H1 (cell line): ENCODE measurements around the gene AHI1. TPM values are rescaled to one million over a fixed set of nuclear protein-coding genes. Genes with fewer than 3 reads are reported as not detected.

Source experiments
- CTCF ChIA-PET: fragments of 300-600 bp; sonication (Branson Sonifier 250); formaldehyde crosslinking; loops from one replicate; lab custom pipeline; 2021; ENCODE audit not compliant: partially characterized antibody; lab: Charles Lee
- POLR2A ChIA-PET: fragments of 300-600 bp; sonication (Branson Sonifier 250); formaldehyde crosslinking; loops from one replicate; lab custom pipeline; 2021; ENCODE audit warnings: inconsistent platforms; ENCODE audit not compliant: partially characterized antibody; lab: Charles Lee
- DNase-seq, 2 experiments: peaks; one replicate each; pipeline versions ENCODE4 v3.0.0 to v3.0.0-alpha.2; 2010 to 2022; ENCODE audit warnings: low spot score in 2 of 2, low read depth in 1 of 2, mixed read lengths in 1 of 2
- FAIRE-seq: peaks from 2 replicates; lab custom pipeline; 2011; peaks lifted over from hg19 to GRCh38; lab: Jason Lieb, UNC
- H2AFZ ChIP-seq: 2 replicates; pipeline ENCODE4 v1.8.1; 2012; ENCODE audit warnings: low read length, inconsistent platforms
- H2AK5ac ChIP-seq: 2 replicates; pipeline ENCODE4 v1.6.1; 2013; ENCODE audit warnings: low read depth, low read length
- H2BK120ac ChIP-seq: replicated peaks from 2 replicates; pipeline ENCODE3; 2013; ENCODE audit warnings: low read depth, low read length, inconsistent platforms
- H2BK12ac ChIP-seq: 2 replicates; pipeline ENCODE4 v1.6.1; 2013; ENCODE audit warnings: low read depth, low read length
- H2BK15ac ChIP-seq: 2 replicates; pipeline ENCODE4 v1.6.1; 2013; ENCODE audit warnings: low read length
- H2BK20ac ChIP-seq: 2 replicates; pipeline ENCODE4 v1.6.1; 2013; ENCODE audit warnings: low read length
- H2BK5ac ChIP-seq: 2 replicates; pipeline ENCODE4 v1.6.1; 2013; ENCODE audit warnings: low read depth, low read length
- H3K14ac ChIP-seq: 2 replicates; pipeline ENCODE4 v1.6.1; 2013; ENCODE audit warnings: inconsistent platforms; ENCODE audit not compliant: insufficient read length
- H3K18ac ChIP-seq: 2 replicates; pipeline ENCODE4 v1.6.1; 2013; ENCODE audit warnings: low read length; ENCODE audit errors: extremely low read depth
- H3K23ac ChIP-seq: 2 replicates; pipeline ENCODE4 v1.6.1; 2013; ENCODE audit warnings: inconsistent platforms; ENCODE audit not compliant: insufficient read length
- H3K23me2 ChIP-seq: 2 replicates; pipeline ENCODE4 v1.6.1; 2013; ENCODE audit warnings: low read depth, low read length
- H3K27ac ChIP-seq: 2 replicates; pipeline ENCODE4 v1.6.1; 2011; ENCODE audit warnings: low read depth, low read length, inconsistent platforms
- H3K27me3 ChIP-seq, 4 experiments: replicated peaks in 1 of 4; 1 replicate in 1 of 4; 2 replicates in 3 of 4; pipeline versions ENCODE4 v1.6.1 to v1.8.1; 2011 to 2013; ENCODE audit warnings: low read length in 3 of 4, mild to moderate bottlenecking in 3 of 4, inconsistent platforms in 2 of 4, mixed read lengths in 2 of 4, moderate library complexity in 1 of 4; ENCODE audit not compliant: control insufficient read depth in 3 of 4, insufficient read depth in 3 of 4; ENCODE audit errors: extremely low read depth in 1 of 4
- H3K36me3 ChIP-seq, 4 experiments: 2 replicates each; pipeline versions ENCODE4 v1.6.1 to v1.8.1; 2011 to 2013; ENCODE audit warnings: mild to moderate bottlenecking in 4 of 4, low read length in 3 of 4, moderate library complexity in 2 of 4, control low read depth in 1 of 4, inconsistent platforms in 1 of 4; ENCODE audit not compliant: insufficient read depth in 4 of 4, control insufficient read depth in 2 of 4
- H3K4ac ChIP-seq: replicated peaks from 2 replicates; pipeline ENCODE3; 2013; ENCODE audit warnings: low read length, low read depth, mixed read lengths, inconsistent platforms; ENCODE audit not compliant: insufficient read length
- H3K4me1 ChIP-seq, 4 experiments: replicated peaks in 1 of 4; 1 replicate in 1 of 4; 2 replicates in 3 of 4; pipeline versions ENCODE4 v1.6.1 to v1.8.1; 2011 to 2013; ENCODE audit warnings: low read length in 3 of 4, inconsistent platforms in 2 of 4, mixed read lengths in 1 of 4; ENCODE audit not compliant: insufficient read depth in 4 of 4, control insufficient read depth in 3 of 4
- H3K4me2 ChIP-seq, 2 experiments: 2 replicates each; pipeline versions ENCODE4 v1.6.1 to v1.8.1; 2011 to 2013; ENCODE audit warnings: low read depth in 2 of 2, low read length in 2 of 2, control low read depth in 1 of 2, inconsistent platforms in 1 of 2, mild to moderate bottlenecking in 1 of 2; ENCODE audit not compliant: insufficient read depth in 1 of 2
- H3K4me3 ChIP-seq, 4 experiments: fragments of 200-600, 300-600 bp in 1 of 4; sonication (generic), shearing (Covaris generic), sonication (Bioruptor Twin) in 1 of 4; 2 replicates each; pipeline versions ENCODE4 v1.5.1 to v1.8.1; 2011 to 2016; ENCODE audit warnings: low read length in 4 of 4, low read depth in 3 of 4, control low read depth in 2 of 4, inconsistent platforms in 2 of 4, mild to moderate bottlenecking in 2 of 4, mixed read lengths in 1 of 4, moderate library complexity in 1 of 4; ENCODE audit not compliant: insufficient read depth in 2 of 4; ENCODE audit errors: extremely low read depth in 1 of 4
- H3K56ac ChIP-seq: replicated peaks from 2 replicates; pipeline ENCODE3; 2013; ENCODE audit warnings: low read depth, mild to moderate bottlenecking, mixed read lengths, low read length, inconsistent platforms; ENCODE audit not compliant: insufficient read length
- H3K79me1 ChIP-seq: 2 replicates; pipeline ENCODE4 v1.6.1; 2013; ENCODE audit warnings: low read depth, low read length, control low read depth
- H3K79me2 ChIP-seq, 2 experiments: 2 replicates each; pipeline versions ENCODE4 v1.6.1 to v1.8.1; 2012 to 2013; ENCODE audit warnings: low read length in 2 of 2, mild to moderate bottlenecking in 2 of 2, inconsistent platforms in 1 of 2; ENCODE audit not compliant: insufficient read depth in 2 of 2, control insufficient read depth in 1 of 2
- H3K9ac ChIP-seq, 4 experiments: replicated peaks in 1 of 4; 1 replicate in 1 of 4; 2 replicates in 3 of 4; pipeline versions ENCODE4 v1.6.1 to v1.8.1; 2011 to 2013; ENCODE audit warnings: low read depth in 3 of 4, low read length in 3 of 4, control low read depth in 2 of 4, mild to moderate bottlenecking in 2 of 4, moderate library complexity in 2 of 4, inconsistent platforms in 1 of 4; ENCODE audit errors: extremely low read depth in 1 of 4
- H3K9me3 ChIP-seq, 2 experiments: 2 replicates each; pipeline versions ENCODE4 v1.6.1 to v1.8.1; 2012 to 2013; ENCODE audit warnings: mild to moderate bottlenecking in 2 of 2, moderate library complexity in 2 of 2, control low read depth in 1 of 2, inconsistent platforms in 1 of 2, low read depth in 1 of 2, low read length in 1 of 2, mixed read lengths in 1 of 2; ENCODE audit not compliant: insufficient read depth in 2 of 2
- H4K20me1 ChIP-seq, 2 experiments: replicated peaks in 1 of 2; 2 replicates each; pipeline versions ENCODE3 to v1.8.1; 2011 to 2013; ENCODE audit warnings: inconsistent platforms in 2 of 2, low read length in 2 of 2, mild to moderate bottlenecking in 1 of 2; ENCODE audit not compliant: insufficient read depth in 2 of 2, control insufficient read depth in 1 of 2
- H4K5ac ChIP-seq: 2 replicates; pipeline ENCODE4 v1.6.1; 2013; ENCODE audit warnings: low read length, low read depth, mixed read lengths, inconsistent platforms; ENCODE audit not compliant: insufficient read length
- H4K8ac ChIP-seq: 2 replicates; pipeline ENCODE4 v1.8.0; 2013; ENCODE audit warnings: mild to moderate bottlenecking, moderate library complexity, low read length, inconsistent platforms; ENCODE audit not compliant: insufficient read depth; ENCODE audit errors: extremely low read depth
- H4K91ac ChIP-seq: replicated peaks from 2 replicates; pipeline ENCODE3; 2013; ENCODE audit warnings: low read length, mixed read lengths, inconsistent platforms; ENCODE audit not compliant: insufficient read length
- ASH2L ChIP-seq: fragments of 200-600, 300-600 bp; sonication (generic); IDR thresholded peaks from one replicate; pipeline ENCODE4 v1.7.1; 2017; ENCODE audit warnings: low read length
- BRCA1 ChIP-seq: IDR thresholded peaks from 2 replicates; pipeline ENCODE4 v1.6.1; 2012; ENCODE audit warnings: low read depth, low read length, improper control_type of control experiment
- CHD1 ChIP-seq: IDR thresholded peaks from 2 replicates; pipeline ENCODE4 v1.6.1; 2012; ENCODE audit warnings: low read depth, low read length, improper control_type of control experiment
- CTBP2 ChIP-seq: IDR thresholded peaks from 2 replicates; pipeline ENCODE4 v1.7.0; 2011; ENCODE audit warnings: borderline replicate concordance, mild to moderate bottlenecking, moderate library complexity, mixed read lengths, low read length; ENCODE audit not compliant: insufficient read depth, insufficient read length
- EGR1 ChIP-seq: IDR thresholded peaks from 2 replicates; pipeline ENCODE4 v1.6.1; 2011; ENCODE audit warnings: low read depth, low read length, borderline replicate concordance
- FOSL1 ChIP-seq: IDR thresholded peaks from 2 replicates; pipeline ENCODE4 v1.6.1; 2011; ENCODE audit warnings: mild to moderate bottlenecking, low read depth, low read length, moderate library complexity; ENCODE audit not compliant: insufficient read depth
- JUND ChIP-seq: IDR thresholded peaks from 2 replicates; pipeline ENCODE4 v1.6.1; 2011; ENCODE audit warnings: mild to moderate bottlenecking, improper control_type of control experiment, low read length
- KDM1A ChIP-seq: fragments of 200-600, 300-600 bp; sonication (generic); IDR thresholded peaks from 2 replicates; pipeline ENCODE4 v1.7.1; 2016; ENCODE audit warnings: mild to moderate bottlenecking, low read length, borderline replicate concordance
- NANOG ChIP-seq: IDR thresholded peaks from 2 replicates; pipeline ENCODE4 v1.6.1; 2011; ENCODE audit warnings: low read length, low read depth, mild to moderate bottlenecking, inconsistent platforms; ENCODE audit not compliant: insufficient read depth, poor library complexity, severe bottlenecking
- PHF8 ChIP-seq: fragments of 200-600 bp; sonication (generic); conservative IDR thresholded peaks from 2 replicates; pipeline ENCODE4 v1.7.1; 2012; ENCODE audit warnings: low read depth, mild to moderate bottlenecking, inconsistent platforms, low read length, moderate library complexity
- RXRA ChIP-seq: IDR thresholded peaks from 2 replicates; pipeline ENCODE4 v1.6.1; 2011; ENCODE audit warnings: low read depth, mild to moderate bottlenecking, low read length, moderate library complexity; ENCODE audit not compliant: insufficient read depth
- SUZ12 ChIP-seq: fragments of 200-600 bp; sonication (generic); IDR thresholded peaks from 2 replicates; pipeline ENCODE4 v1.6.1; 2012; ENCODE audit warnings: mild to moderate bottlenecking, inconsistent platforms, low read length, moderate library complexity, mixed read lengths
- WGBS, 2 experiments: shearing (Covaris generic) in 1 of 2; methylation state at CpG; one replicate each; pipeline versions ENCODE4 v1.1.6 to v1.1.7; 2013 to 2015; ENCODE audit warnings: low lambda C conversion rate in 2 of 2, mixed read lengths in 2 of 2, inconsistent platforms in 1 of 2, low coverage in 1 of 2, missing lambda C conversion rate in 1 of 2; ENCODE audit not compliant: insufficient replicate concordance in 2 of 2, insufficient coverage in 1 of 2, insufficient read length in 1 of 2; ENCODE audit errors: extremely low coverage in 1 of 2, missing lambda C conversion rate in 1 of 2; 5-methylcytosine and 5-hydroxymethylcytosine counted together
- polyA plus RNA-seq, 7 experiments: library from polyadenylated mRNA; depleted of rRNA in 3 of 7; stranded (reverse) in 5 of 7; unstranded in 2 of 7; fragments of >200 nt in 5 of 7; fragments of 200-250 nt in 2 of 7; gene quantifications; 1 replicate in 5 of 7; 2 replicates in 1 of 7; 4 replicates in 1 of 7; pipeline versions ENCODE4 v1.2.1 to v1.2.3, GENCODE V29; 2011 to 2013; ENCODE audit warnings: missing spikeins in 2 of 7, mixed read lengths in 2 of 7
- total RNA-seq: library from RNA; stranded (reverse); fragmentation: NEBNext Ultra II Directional; extraction: Animal tissue kit (Norgen Biotek cat#: 25700); gene quantifications from 2 replicates; pipeline ENCODE4 v1.2.1, GENCODE V29; 2021
- TF ChIP-seq, protein P1 (sequence below): IDR thresholded peaks from 2 replicates; pipeline ENCODE4 v1.6.1; 2011; ENCODE audit warnings: low read length, improper control_type of control experiment

AHI1 gene
- total and polyA plus RNA-seq, 2 of the 8 experiments (the other 6 are each of a cell fraction or from before 2014, with no cell fraction given) = 4.2 to 19.6 TPM

DNA sequence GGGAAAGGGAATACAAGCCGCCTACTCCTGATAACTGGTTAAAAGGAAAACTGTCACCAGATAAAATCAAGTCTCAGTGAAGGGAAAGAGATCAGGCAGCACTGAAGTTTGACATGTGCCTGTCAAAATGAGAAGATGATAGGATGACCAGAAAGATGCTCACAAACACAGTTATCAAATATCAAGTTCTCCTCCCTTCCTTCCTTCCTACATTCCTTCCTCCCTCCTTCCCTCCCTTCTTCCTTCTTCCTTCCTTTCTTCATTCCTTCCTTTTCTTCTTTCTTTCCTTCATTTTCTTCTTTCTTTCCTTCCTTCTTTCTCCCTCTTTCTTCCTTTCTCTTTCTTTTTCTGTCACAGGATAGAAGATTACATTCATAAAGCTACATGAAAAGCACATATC is 261.2 kb downstream of the AHI1 start:
- FAIRE-seq = no peak
- no peak for DNase-seq
- no peaks in the 10 kb centered on the region for H3K79me1 ChIP-seq
- H2AK5ac ChIP-seq = no peak overlapping the region; the same call in 1 of the 2 replicates
- H3K56ac ChIP-seq = no peak overlapping the region
- no peak overlapping the region for H4K91ac ChIP-seq
- H2BK20ac ChIP-seq = no peak overlapping the region
- H3K4me3 ChIP-seq = no peak overlapping the region
- H3K9me3 ChIP-seq = no peaks in the 10 kb centered on the region
- H3K27me3 ChIP-seq = no peaks in the 10 kb centered on the region
- H4K20me1 ChIP-seq = no peaks in the 10 kb centered on the region
- no peak overlapping the region for H3K18ac ChIP-seq
- peak overlapping the region; percentile 23; the same call in 1 of the 2 replicates for H2BK15ac ChIP-seq
- CTCF ChIA-PET = interaction anchor here (1.3 kb wide), 1 partner anchor 8 kb away, joined by 4 read pairs; no protein-coding TSS in a partner anchor
- H3K23ac ChIP-seq = no peak overlapping the region
- H4K8ac ChIP-seq = no peak overlapping the region
- no peaks in the 10 kb centered on the region for H3K36me3 ChIP-seq
- H3K79me2 ChIP-seq = no peaks in the 10 kb centered on the region
- H2AFZ ChIP-seq = no peak overlapping the region
- no peak overlapping the region for H3K4me2 ChIP-seq
- POLR2A ChIA-PET = no interaction called here
- 81% methylated on average over 1 of the region's 1 CpG; no CpG with 5 or more reads in 1 of the 2 experiments for WGBS, 2 experiments
- H2BK5ac ChIP-seq = no peak overlapping the region
- no peak overlapping the region for H4K5ac ChIP-seq
- H3K14ac ChIP-seq = no peak overlapping the region
- no peak overlapping the region for H2BK120ac ChIP-seq
- no peaks in the 10 kb centered on the region; the same call in 1 of the 2 replicates for H3K23me2 ChIP-seq
- no peak overlapping the region for H3K27ac ChIP-seq
- H2BK12ac ChIP-seq = no peak overlapping the region
- no peak overlapping the region for H3K9ac ChIP-seq
- no peaks in the 10 kb centered on the region for H3K4me1 ChIP-seq
- H3K4ac ChIP-seq = no peak overlapping the region
- no peak for TF ChIP-seq KDM1A
- no peak for TF ChIP-seq SUZ12
- TF ChIP-seq NANOG = no peak
- TF ChIP-seq, protein P1, sequence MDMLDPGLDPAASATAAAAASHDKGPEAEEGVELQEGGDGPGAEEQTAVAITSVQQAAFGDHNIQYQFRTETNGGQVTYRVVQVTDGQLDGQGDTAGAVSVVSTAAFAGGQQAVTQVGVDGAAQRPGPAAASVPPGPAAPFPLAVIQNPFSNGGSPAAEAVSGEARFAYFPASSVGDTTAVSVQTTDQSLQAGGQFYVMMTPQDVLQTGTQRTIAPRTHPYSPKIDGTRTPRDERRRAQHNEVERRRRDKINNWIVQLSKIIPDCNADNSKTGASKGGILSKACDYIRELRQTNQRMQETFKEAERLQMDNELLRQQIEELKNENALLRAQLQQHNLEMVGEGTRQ = no peak
- no peak for TF ChIP-seq JUND
- TF ChIP-seq BRCA1 = no peak
- no peak for TF ChIP-seq FOSL1
- no peak for TF ChIP-seq ASH2L
- no peak for TF ChIP-seq CHD1
- TF ChIP-seq RXRA = no peak
- no peak for TF ChIP-seq CTBP2
- no peak for TF ChIP-seq EGR1
- TF ChIP-seq PHF8 = no peak
